HepG2 (cell line): Measurements from ENCODE around the gene CLDN4. TPM values are rescaled to one million over a fixed set of nuclear protein-coding genes. Genes with fewer than 3 reads are reported as not detected.

Source experiments
- ATF2 ChIP-seq: sonication (generic); formaldehyde crosslinking; IDR thresholded peaks from 2 replicates; pipeline ENCODE4 v1.4.0; 2020; ENCODE audit warnings: missing genetic modification reagents
- CSRNP1 ChIP-seq: sonication (generic); formaldehyde crosslinking; IDR thresholded peaks from 2 replicates; pipeline ENCODE4 v1.8.1; 2023; ENCODE audit warnings: mild to moderate bottlenecking, missing genetic modification reagents
- GATAD1 ChIP-seq: IDR thresholded peaks from 2 replicates; pipeline ENCODE4 v1.6.1; 2016; ENCODE audit warnings: missing genetic modification reagents, missing compliant biosample characterization
- HOXA9 ChIP-seq: sonication (generic); formaldehyde crosslinking; IDR thresholded peaks from 2 replicates; pipeline ENCODE4 v1.8.1; 2022; ENCODE audit warnings: missing genetic modification reagents, mild to moderate bottlenecking, moderate library complexity, borderline replicate concordance
- HOXD1 ChIP-seq: sonication (generic); formaldehyde crosslinking; IDR thresholded peaks from 2 replicates; pipeline ENCODE4 v1.5.0; 2020; ENCODE audit warnings: missing genetic modification reagents
- JUNB ChIP-seq: sonication (generic); formaldehyde crosslinking; IDR thresholded peaks from 2 replicates; pipeline ENCODE4 v1.8.0; 2022; ENCODE audit warnings: missing genetic modification reagents, mild to moderate bottlenecking, borderline replicate concordance
- MIER2 ChIP-seq: IDR thresholded peaks from 2 replicates; pipeline ENCODE4 v1.6.1; 2016; ENCODE audit warnings: missing biosample characterization, missing genetic modification reagents
- MXI1 ChIP-seq: IDR thresholded peaks from 3 replicates; pipeline ENCODE4 v1.6.1; 2012; ENCODE audit warnings: low read depth, low read length, inconsistent platforms, borderline replicate concordance
- PHB2 ChIP-seq: fragments of 450-650 bp; IDR thresholded peaks from 2 replicates; pipeline ENCODE4 v1.6.1; 2018; ENCODE audit not compliant: partially characterized antibody
- RBM22 ChIP-seq: fragments of 200-400 bp; formaldehyde crosslinking; optimal IDR thresholded peaks from 2 replicates; pipeline ENCODE3; 2017; ENCODE audit warnings: mild to moderate bottlenecking, low read length, moderate library complexity
- SUZ12 ChIP-seq: fragments of 150-350 bp; IDR thresholded peaks from 2 replicates; pipeline ENCODE4 v1.6.1; 2014; ENCODE audit warnings: low read depth, low read length
- ZFP90 ChIP-seq: sonication (generic); formaldehyde crosslinking; IDR thresholded peaks from 2 replicates; pipeline ENCODE4 v1.8.0; 2022; ENCODE audit warnings: missing genetic modification reagents, mild to moderate bottlenecking, inconsistent platforms, borderline replicate concordance
- ZKSCAN8 ChIP-seq: IDR thresholded peaks from 2 replicates; pipeline ENCODE4 v1.6.1; 2016; ENCODE audit warnings: borderline replicate concordance, missing genetic modification reagents, missing compliant biosample characterization
- ZNF10 ChIP-seq: sonication (generic); formaldehyde crosslinking; IDR thresholded peaks from 2 replicates; pipeline ENCODE4 v1.4.0; 2020; ENCODE audit warnings: mild to moderate bottlenecking, low read depth, missing genetic modification reagents, borderline replicate concordance
- ZNF143 ChIP-seq: sonication (generic); formaldehyde crosslinking; IDR thresholded peaks from 2 replicates; pipeline ENCODE4 v1.4.0; 2020; ENCODE audit warnings: missing genetic modification reagents
- ZNF263 ChIP-seq: sonication (generic); formaldehyde crosslinking; IDR thresholded peaks from 2 replicates; pipeline ENCODE4 v1.4.0; 2020; ENCODE audit warnings: missing genetic modification reagents
- ZNF3 ChIP-seq: IDR thresholded peaks from 2 replicates; pipeline ENCODE4 v1.7.0; 2017; ENCODE audit warnings: inconsistent platforms
- ZNF333 ChIP-seq: sonication (generic); formaldehyde crosslinking; IDR thresholded peaks from 2 replicates; pipeline ENCODE4 v1.4.0; 2020; ENCODE audit warnings: mild to moderate bottlenecking, missing genetic modification reagents, borderline replicate concordance
- ZNF337 ChIP-seq: sonication (generic); formaldehyde crosslinking; IDR thresholded peaks from 2 replicates; pipeline ENCODE4 v1.5.1; 2020; ENCODE audit warnings: missing genetic modification reagents, low read depth, mild to moderate bottlenecking, borderline replicate concordance
- ZNF484 ChIP-seq: sonication (generic); formaldehyde crosslinking; IDR thresholded peaks from 2 replicates; pipeline ENCODE4 v1.5.1; 2020; ENCODE audit warnings: mild to moderate bottlenecking, low read depth, missing genetic modification reagents, borderline replicate concordance
- ZNF615 ChIP-seq: sonication (generic); formaldehyde crosslinking; IDR thresholded peaks from 2 replicates; pipeline ENCODE4 v1.5.0; 2020; ENCODE audit warnings: mild to moderate bottlenecking, missing genetic modification reagents, borderline replicate concordance
- ZNF670 ChIP-seq: sonication (generic); formaldehyde crosslinking; IDR thresholded peaks from 2 replicates; pipeline ENCODE4 v1.8.0; 2022; ENCODE audit warnings: mild to moderate bottlenecking, missing genetic modification reagents, borderline replicate concordance
- ZNF780A ChIP-seq: sonication (generic); formaldehyde crosslinking; IDR thresholded peaks from 2 replicates; pipeline ENCODE4 v1.8.0; 2022; ENCODE audit warnings: mild to moderate bottlenecking, missing genetic modification reagents, moderate library complexity
- ZSCAN25 ChIP-seq: sonication (generic); formaldehyde crosslinking; IDR thresholded peaks from 2 replicates; pipeline ENCODE4 v1.8.0; 2022; ENCODE audit warnings: mild to moderate bottlenecking, missing genetic modification reagents
- polyA plus RNA-seq, 8 experiments: library from polyadenylated mRNA; depleted of rRNA in 3 of 8; stranded (reverse) in 7 of 8; unstranded in 1 of 8; fragments of >200 nt; fragmentation: Illumina TruSeq in 4 of 8; extraction: Trizol in 4 of 8; gene quantifications; 2 replicates each; pipeline versions ENCODE4 v1.2.1 to v1.2.3, GENCODE V29; 2011 to 2016; ENCODE audit warnings: low read depth in 4 of 8, missing spikeins in 1 of 8, mixed read lengths in 1 of 8; ENCODE audit not compliant: insufficient read depth in 1 of 8
- total RNA-seq, 5 experiments: library from RNA; depleted of rRNA; stranded (reverse); fragments of >200 nt; fragmentation: Illumina TruSeq; extraction: Trizol; gene quantifications; 2 replicates each; pipeline ENCODE4 v1.2.3, GENCODE V29; 2016; ENCODE audit warnings: low read depth in 1 of 5
- TF ChIP-seq, protein P1 (sequence below), 2 experiments: sonication (generic) in 1 of 2; formaldehyde crosslinking in 1 of 2; IDR thresholded peaks; 2 replicates each; pipeline versions ENCODE4 v1.4.0 to v1.6.1; 2018 to 2020; ENCODE audit warnings: missing genetic modification reagents in 2 of 2, borderline replicate concordance in 1 of 2, low read depth in 1 of 2, mild to moderate bottlenecking in 1 of 2, missing biosample characterization in 1 of 2

The CLDN4 gene
- total and polyA plus RNA-seq, 2 of the 13 experiments (the other 11 are each of a cell fraction or from before 2014, with no cell fraction given), result 28.2 to 35.7 TPM

GRCh38 chr7:73830681-73831583 lies at the start of gene CLDN4 (continued):
- TF ChIP-seq HOXA9 (CRISPR knock-in tag), result 0 out of 2 replicates have a peak, but pooled peaks have one; percentile 57
- TF ChIP-seq GATAD1 (CRISPR knock-in tag), result peak; percentile 52
- TF ChIP-seq ZNF10 (CRISPR knock-in tag), result no peak
- 0 out of 2 replicates have a peak, but pooled peaks have one; percentile 31 for TF ChIP-seq MIER2
- TF ChIP-seq ZNF3 (CRISPR knock-in tag), result no peak
- TF ChIP-seq SUZ12, result no peak
- TF ChIP-seq ZNF143 (CRISPR knock-in tag), result no peak
- peak; percentile 70; the same call in 1 of the 2 replicates for TF ChIP-seq ZSCAN25 (CRISPR knock-in tag)
- no peak for TF ChIP-seq ZNF615 (CRISPR knock-in tag)
- TF ChIP-seq ZKSCAN8 (CRISPR knock-in tag), result no peak
- TF ChIP-seq MXI1, result no peak
- TF ChIP-seq CSRNP1, result no peak; the same call in 1 of the 2 replicates
- no peak; the same call in 1 of the 2 replicates for TF ChIP-seq ATF2 (CRISPR knock-in tag)
- TF ChIP-seq, protein P1, sequence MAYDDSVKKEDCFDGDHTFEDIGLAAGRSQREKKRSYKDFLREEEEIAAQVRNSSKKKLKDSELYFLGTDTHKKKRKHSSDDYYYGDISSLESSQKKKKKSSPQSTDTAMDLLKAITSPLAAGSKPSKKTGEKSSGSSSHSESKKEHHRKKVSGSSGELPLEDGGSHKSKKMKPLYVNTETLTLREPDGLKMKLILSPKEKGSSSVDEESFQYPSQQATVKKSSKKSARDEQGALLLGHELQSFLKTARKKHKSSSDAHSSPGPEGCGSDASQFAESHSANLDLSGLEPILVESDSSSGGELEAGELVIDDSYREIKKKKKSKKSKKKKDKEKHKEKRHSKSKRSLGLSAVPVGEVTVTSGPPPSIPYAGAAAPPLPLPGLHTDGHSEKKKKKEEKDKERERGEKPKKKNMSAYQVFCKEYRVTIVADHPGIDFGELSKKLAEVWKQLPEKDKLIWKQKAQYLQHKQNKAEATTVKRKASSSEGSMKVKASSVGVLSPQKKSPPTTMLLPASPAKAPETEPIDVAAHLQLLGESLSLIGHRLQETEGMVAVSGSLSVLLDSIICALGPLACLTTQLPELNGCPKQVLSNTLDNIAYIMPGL (CRISPR knock-in tag; IDR thresholded peaks at IDR 0.05; ENCODE audit: borderline replicate concordance in 1 of 2, low read depth in 1 of 2), result 0 out of 4 replicates have a peak, but pooled peaks of 1 of the 2 experiments have one; percentile 47
- TF ChIP-seq PHB2, result no peak
- TF ChIP-seq JUNB (CRISPR knock-in tag), result no peak
- no peak for TF ChIP-seq ZNF670 (CRISPR knock-in tag)
- TF ChIP-seq ZFP90 (CRISPR knock-in tag), result no peak
- no peak for TF ChIP-seq ZNF337 (CRISPR knock-in tag)
- TF ChIP-seq ZNF263 (CRISPR knock-in tag), result no peak
- no peak for TF ChIP-seq ZNF780A (CRISPR knock-in tag)
- no peak for TF ChIP-seq HOXD1 (CRISPR knock-in tag)
- no peak for TF ChIP-seq ZNF484
- TF ChIP-seq ZNF333, result peak; percentile 56; the same call in 1 of the 2 replicates
- peak; percentile 39 for TF ChIP-seq RBM22
